ENCODE data around the gene TAS1R1. TPM values are rescaled to one million over a fixed set of nuclear protein-coding genes. Genes with fewer than 3 reads are reported as not detected.

Gene TAS1R1
- total RNA-seq, 1 experiment from 2014 or later = not detected

DNA sequence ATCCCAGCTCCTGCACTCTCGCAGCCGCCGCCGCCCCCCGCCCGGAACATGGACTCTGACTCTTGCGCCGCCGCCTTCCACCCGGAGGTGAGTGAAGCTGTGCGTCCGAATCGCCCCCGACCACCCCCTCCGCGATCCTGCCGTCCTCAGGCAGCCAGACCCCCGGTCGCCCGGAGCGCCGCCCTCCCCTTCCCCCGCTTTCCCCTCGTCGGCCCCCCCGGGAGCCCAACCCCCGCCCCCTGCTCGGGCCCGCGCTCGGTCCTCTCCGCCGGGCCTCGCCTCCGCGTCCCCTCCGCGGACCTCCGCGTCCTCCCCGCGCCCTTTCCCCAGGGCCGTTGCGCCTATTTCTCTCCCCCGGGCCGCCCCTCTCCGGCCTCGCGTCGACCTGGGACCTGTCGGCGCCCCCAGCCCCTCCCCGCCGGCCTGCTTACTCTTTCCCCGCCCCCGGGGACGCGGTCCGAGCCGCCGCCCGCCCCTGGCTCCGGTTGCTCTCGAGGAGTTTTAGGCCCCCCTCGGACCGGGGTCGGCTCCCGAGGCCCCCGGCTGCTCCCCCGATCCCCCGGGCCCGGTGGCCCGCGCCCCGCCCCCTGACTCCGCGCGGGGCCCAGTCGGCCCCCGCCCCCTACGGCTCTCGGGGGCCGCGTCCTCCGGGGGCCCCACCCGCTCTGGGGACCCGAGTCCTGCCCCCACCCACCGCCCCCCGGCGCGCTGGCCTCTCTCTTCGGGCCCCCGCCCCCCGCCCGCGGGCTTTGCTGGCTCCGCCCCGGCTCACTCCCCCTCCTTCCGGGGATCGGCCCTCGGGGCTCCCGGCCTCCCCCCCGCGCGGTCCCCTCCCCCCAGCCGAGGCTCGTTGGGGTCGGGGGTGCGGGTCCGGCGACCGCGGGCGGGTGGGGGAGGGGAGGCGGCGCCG is 59.2 kb downstream of the TAS1R1 start:
- H3K27ac ChIP-seq (ENCODE audit: low read length) = peak overlapping the region; percentile 50; the same call in 1 of the 2 replicates
- ChIA-PET POLR2A (no interaction called here), CTCF (interaction anchor here (0.7 kb wide), 1 partner anchor 13 kb away, joined by 3 read pairs; no protein-coding TSS in a partner anchor)
- TF ChIP-seq SIN3A (IDR thresholded peaks at IDR 0.05; ENCODE audit: borderline replicate concordance, insufficient read depth, low read depth, low read length) (no peak), TCF7L2 (IDR thresholded peaks at IDR 0.05; ENCODE audit: low read depth, low read length) (no peak), REST (IDR thresholded peaks at IDR 0.05; ENCODE audit: insufficient read depth in 1 of 2, low read depth in 2 of 2, low read length in 1 of 2) (no peak), POLR2AphosphoS5 (IDR thresholded peaks at IDR 0.05; ENCODE audit: low read depth, low read length) (no peak), CTCF (IDR thresholded peaks at IDR 0.05) (no peak)
- in situ Hi-C loops (cut with HindIII; ENCODE audit: low pct_unique_long_range_greater_than_20kb, low sequenced_read_pairs) (no loop called here), intact Hi-C loops (cut with micrococcal nuclease; ENCODE audit: unreplicated experiment) (no loop called here)
- peaks cover 22% of the 10 kb centered on the region for H3K4me1 ChIP-seq (ENCODE audit: control insufficient read depth, insufficient read depth, low read length)
- H3K27me3 ChIP-seq (ENCODE audit: control insufficient read depth, insufficient read depth, low read length) = no peaks in the 10 kb centered on the region
- no peak for DNase-seq (ENCODE audit: low read depth, low spot score)
- ATAC-seq = peak; percentile 19; the same call in 1 of the 2 replicates
- H3K4me3 ChIP-seq (ENCODE audit: low read depth in 2 of 2, low read length in 2 of 2) = peak overlapping the region; percentile 57 to 67
- peaks cover 4% of the 10 kb centered on the region; the same call in 1 of the 2 replicates for H3K36me3 ChIP-seq (ENCODE audit: control insufficient read depth, insufficient read depth, low read length)
- H3K9me3 ChIP-seq (ENCODE audit: control insufficient read depth, insufficient read depth, low read depth, low read length) = no peaks in the 10 kb centered on the region
- no TSS peak for BruUV-seq (replicated peaks)

DNA sequence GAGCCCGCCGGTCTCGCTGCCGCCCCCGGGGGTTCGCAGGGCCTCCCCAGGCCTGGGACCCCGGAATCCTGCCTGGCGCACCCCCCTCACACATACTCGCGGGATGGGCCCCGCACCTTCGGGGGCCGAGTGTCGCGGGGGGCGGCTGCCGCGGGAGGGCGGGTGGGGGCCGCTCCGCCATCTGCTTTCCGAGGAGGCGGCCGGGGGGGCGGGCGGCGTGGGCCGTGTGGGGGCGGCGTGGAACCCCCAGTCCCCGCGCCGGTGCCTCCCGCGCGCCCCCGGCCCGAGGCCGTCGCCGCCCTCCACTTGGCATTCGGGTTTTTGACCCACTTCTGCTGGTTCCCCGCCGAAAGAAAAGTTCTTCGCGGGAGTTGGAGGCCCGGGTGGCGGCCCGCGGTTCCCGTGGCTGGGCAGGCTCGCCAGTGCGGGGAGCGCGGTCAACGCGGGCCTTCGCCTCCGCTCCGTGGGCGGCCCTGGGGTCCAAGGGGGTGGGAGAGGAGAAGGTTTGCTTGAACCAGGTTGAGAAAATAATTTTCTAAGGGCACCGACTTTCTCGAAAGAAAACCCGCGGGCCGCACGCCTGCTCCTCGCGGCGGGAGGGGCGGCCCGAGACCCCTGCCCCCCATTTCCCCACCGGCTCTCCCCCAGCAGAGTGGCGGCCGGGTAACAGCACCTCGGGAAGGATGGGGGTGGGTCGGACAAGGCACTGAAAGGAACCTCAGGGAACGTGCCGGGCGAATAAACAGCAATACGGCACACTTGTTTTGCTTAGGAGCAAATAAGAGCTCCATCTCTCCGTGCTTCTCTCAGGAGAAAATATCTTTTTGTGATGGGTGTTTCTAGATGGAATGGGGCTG is 60.0 kb downstream of the TAS1R1 start:
- ChIA-PET CTCF (interaction anchor here (1.0 kb wide), 1 partner anchor 113 kb away, joined by 19 read pairs; no protein-coding TSS in a partner anchor), POLR2A (no interaction called here)
- no TSS peak for BruUV-seq (replicated peaks)
- no peak for TF ChIP-seq POLR2AphosphoS5 (IDR thresholded peaks at IDR 0.05; ENCODE audit: low read depth, low read length)
- 0 out of 2 replicates have a peak, but pooled peaks have one; percentile 28 for TF ChIP-seq SIN3A (IDR thresholded peaks at IDR 0.05; ENCODE audit: borderline replicate concordance, insufficient read depth, low read depth, low read length)
- Histone ChIP-seq H3K27ac (ENCODE audit: low read length) (peak overlapping the region; percentile 76), H3K36me3 (ENCODE audit: control insufficient read depth, insufficient read depth, low read length) (peaks cover 4% of the 10 kb centered on the region; the same call in 1 of the 2 replicates), H3K4me3 (ENCODE audit: low read depth in 2 of 2, low read length in 2 of 2) (peak overlapping the region; percentile 57 to 67), H3K9me3 (ENCODE audit: control insufficient read depth, insufficient read depth, low read depth, low read length) (no peaks in the 10 kb centered on the region), H3K27me3 (ENCODE audit: control insufficient read depth, insufficient read depth, low read length) (no peaks in the 10 kb centered on the region), H3K4me1 (ENCODE audit: control insufficient read depth, insufficient read depth, low read length) (peaks cover 14% of the 10 kb centered on the region)
- no peak for DNase-seq (ENCODE audit: low read depth, low spot score)
- intact Hi-C loops (cut with micrococcal nuclease; ENCODE audit: unreplicated experiment) = no loop called here
- ATAC-seq = no peak
- in situ Hi-C loops (cut with HindIII; ENCODE audit: low pct_unique_long_range_greater_than_20kb, low sequenced_read_pairs) = no loop called here

Measured in Panc1 (cell line).